ENCODE measurements around the gene CA9. TPM values are rescaled to one million over a fixed set of nuclear protein-coding genes. Genes with fewer than 3 reads are reported as not detected.

CA9 gene
- total RNA-seq, 1 experiment from 2014 or later, result 1.0 TPM

DNA sequence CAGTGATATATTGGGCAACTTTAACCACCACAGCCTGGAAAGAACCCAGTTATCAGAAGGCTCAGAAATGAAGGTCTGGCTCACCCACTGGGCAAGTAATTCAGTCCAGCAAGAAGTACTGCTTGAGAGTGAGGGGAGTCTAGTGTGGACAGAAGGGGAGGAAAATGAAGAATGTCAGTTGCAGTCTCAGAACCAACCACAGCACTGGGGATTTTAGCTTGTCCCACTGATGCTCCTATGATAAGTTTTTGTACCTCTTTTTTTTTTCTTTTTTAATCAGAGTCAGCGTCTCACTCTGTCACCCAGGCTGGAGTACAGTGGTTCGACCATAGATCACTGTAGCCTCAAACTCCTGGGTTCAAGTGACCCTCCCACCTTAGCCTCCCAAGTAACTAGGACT lies 46.2 kb upstream of the CA9 start:
- H3K9me3 Mint-ChIP-seq, result no peaks in the 10 kb centered on the region
- TF ChIP-seq NFATC4 (CRISPR knock-in tag; IDR thresholded peaks at IDR 0.05), result no peak
- no peak for TF ChIP-seq ZSCAN18 (CRISPR knock-in tag; IDR thresholded peaks at IDR 0.05)
- no peak for TF ChIP-seq CREM (CRISPR knock-in tag; IDR thresholded peaks at IDR 0.05)
- TF ChIP-seq, protein P1, sequence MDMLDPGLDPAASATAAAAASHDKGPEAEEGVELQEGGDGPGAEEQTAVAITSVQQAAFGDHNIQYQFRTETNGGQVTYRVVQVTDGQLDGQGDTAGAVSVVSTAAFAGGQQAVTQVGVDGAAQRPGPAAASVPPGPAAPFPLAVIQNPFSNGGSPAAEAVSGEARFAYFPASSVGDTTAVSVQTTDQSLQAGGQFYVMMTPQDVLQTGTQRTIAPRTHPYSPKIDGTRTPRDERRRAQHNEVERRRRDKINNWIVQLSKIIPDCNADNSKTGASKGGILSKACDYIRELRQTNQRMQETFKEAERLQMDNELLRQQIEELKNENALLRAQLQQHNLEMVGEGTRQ (CRISPR knock-in tag; IDR thresholded peaks at IDR 0.05), result no peak
- TF ChIP-seq ZBTB21 (CRISPR knock-in tag; IDR thresholded peaks at IDR 0.05; ENCODE audit: borderline replicate concordance), result no peak
- TF ChIP-seq, protein P2, sequence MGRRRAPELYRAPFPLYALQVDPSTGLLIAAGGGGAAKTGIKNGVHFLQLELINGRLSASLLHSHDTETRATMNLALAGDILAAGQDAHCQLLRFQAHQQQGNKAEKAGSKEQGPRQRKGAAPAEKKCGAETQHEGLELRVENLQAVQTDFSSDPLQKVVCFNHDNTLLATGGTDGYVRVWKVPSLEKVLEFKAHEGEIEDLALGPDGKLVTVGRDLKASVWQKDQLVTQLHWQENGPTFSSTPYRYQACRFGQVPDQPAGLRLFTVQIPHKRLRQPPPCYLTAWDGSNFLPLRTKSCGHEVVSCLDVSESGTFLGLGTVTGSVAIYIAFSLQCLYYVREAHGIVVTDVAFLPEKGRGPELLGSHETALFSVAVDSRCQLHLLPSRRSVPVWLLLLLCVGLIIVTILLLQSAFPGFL (CRISPR knock-in tag; IDR thresholded peaks at IDR 0.05; ENCODE audit: borderline replicate concordance), result no peak
- no peak for TF ChIP-seq RORB (CRISPR knock-in tag; IDR thresholded peaks at IDR 0.05)
- no peak for TF ChIP-seq FOXJ3 (CRISPR knock-in tag; IDR thresholded peaks at IDR 0.05; ENCODE audit: borderline replicate concordance)
- DNase-seq (ENCODE audit: low spot score) (no peak), ATAC-seq (no peak)
- H3K4me3 Mint-ChIP-seq, result no peak overlapping the region
- ChIA-PET CTCF (interaction anchor here (1.0 to 2.2 kb wide), 3 partner anchors 16 to 109 kb away, joined by 3 to 6 read pairs (median 3); no protein-coding TSS in a partner anchor), POLR2A (no interaction called here)
- peaks cover 4% of the 10 kb centered on the region for H3K27me3 Mint-ChIP-seq (ENCODE audit: low read depth)
- no peak overlapping the region for H3K27ac Mint-ChIP-seq
- no peaks in the 10 kb centered on the region for H3K36me3 Mint-ChIP-seq
- no peaks in the 10 kb centered on the region for H3K4me1 Mint-ChIP-seq

- ChIA-PET CTCF (interaction anchor here (0.7 to 5.3 kb wide), 10 partner anchors 11 to 163 kb away, joined by 3 to 17 read pairs (median 4); partner anchors contain the start of gene NPR2), POLR2A (interaction anchor here (0.5 kb wide), 1 partner anchor 19 kb away, joined by 3 read pairs; no protein-coding TSS in a partner anchor)
- ATAC-seq (no peak), DNase-seq (ENCODE audit: low spot score) (no peak)
- Mint-ChIP-seq H3K4me3 (no peak overlapping the region), H3K9me3 (no peaks in the 10 kb centered on the region), H3K36me3 (no peaks in the 10 kb centered on the region), H3K27me3 (ENCODE audit: low read depth) (peaks cover 4% of the 10 kb centered on the region), H3K4me1 (no peaks in the 10 kb centered on the region), H3K27ac (no peak overlapping the region)
- TF ChIP-seq, protein P1 (CRISPR knock-in tag; IDR thresholded peaks at IDR 0.05), result no peak
- TF ChIP-seq OVOL2 (CRISPR knock-in tag; IDR thresholded peaks at IDR 0.05; ENCODE audit: borderline replicate concordance), result no peak
- TF ChIP-seq JAZF1 (CRISPR knock-in tag; IDR thresholded peaks at IDR 0.05), result no peak
- TF ChIP-seq ZNF317 (CRISPR knock-in tag; IDR thresholded peaks at IDR 0.05; ENCODE audit: borderline replicate concordance, low read depth), result no peak
- no peak for TF ChIP-seq GRHL2 (CRISPR knock-in tag; IDR thresholded peaks at IDR 0.05; ENCODE audit: insufficient replicate concordance, severe bottlenecking)
- TF ChIP-seq GABPB1 (CRISPR knock-in tag; IDR thresholded peaks at IDR 0.05), result no peak
- no peak for TF ChIP-seq ELF4 (CRISPR knock-in tag; IDR thresholded peaks at IDR 0.05; ENCODE audit: low read depth)
- TF ChIP-seq SMAD3 (CRISPR knock-in tag; IDR thresholded peaks at IDR 0.05; ENCODE audit: borderline replicate concordance), result no peak
- no peak for TF ChIP-seq TEAD4 (CRISPR knock-in tag; IDR thresholded peaks at IDR 0.05)
- no peak for TF ChIP-seq MLX (CRISPR knock-in tag; IDR thresholded peaks at IDR 0.05)
- no peak for TF ChIP-seq ZNF416 (CRISPR knock-in tag; IDR thresholded peaks at IDR 0.05)
- no peak for TF ChIP-seq KAT7 (CRISPR knock-in tag; IDR thresholded peaks at IDR 0.05; ENCODE audit: borderline replicate concordance)
- no peak for TF ChIP-seq ATF1 (CRISPR knock-in tag; IDR thresholded peaks at IDR 0.05)
Observed at GRCh38 chr9:35628389-35628991, 45.2 kb upstream of the CA9 start.

Measured in WTC11 (cell line).